ENCODE results near the gene JAKMIP3.

Gene JAKMIP3

GRCh38 chr10:132065491-132066105 lies at the start of gene JAKMIP3:
JAKMIP3 (plus strand) TSS chr10:132065946; CDS start chr10:132104809, 38,863 bp downstream.
- no peak within 1 kb of the TSS for H3K4me2 ChIP-seq (ENCODE audit: low read length)
- no peak within 1 kb of the TSS for H3K4me3 ChIP-seq (ENCODE audit: low read length)
- H3K9ac ChIP-seq (ENCODE audit: low read length): no peak within 1 kb of the TSS
- no peaks in the 10 kb centered on the region for H3K4me1 ChIP-seq (ENCODE audit: low read length)
- no peak within 1 kb of the TSS for H2AFZ ChIP-seq (ENCODE audit: low read depth, low read length)
- no peaks in the 10 kb centered on the region for H3K36me3 ChIP-seq (replicated peaks; ENCODE audit: low read depth, low read length)
- no peak for TF ChIP-seq EZH2phosphoT487 (IDR thresholded peaks at IDR 0.05; ENCODE audit: low read depth)
- TF ChIP-seq, protein P1, sequence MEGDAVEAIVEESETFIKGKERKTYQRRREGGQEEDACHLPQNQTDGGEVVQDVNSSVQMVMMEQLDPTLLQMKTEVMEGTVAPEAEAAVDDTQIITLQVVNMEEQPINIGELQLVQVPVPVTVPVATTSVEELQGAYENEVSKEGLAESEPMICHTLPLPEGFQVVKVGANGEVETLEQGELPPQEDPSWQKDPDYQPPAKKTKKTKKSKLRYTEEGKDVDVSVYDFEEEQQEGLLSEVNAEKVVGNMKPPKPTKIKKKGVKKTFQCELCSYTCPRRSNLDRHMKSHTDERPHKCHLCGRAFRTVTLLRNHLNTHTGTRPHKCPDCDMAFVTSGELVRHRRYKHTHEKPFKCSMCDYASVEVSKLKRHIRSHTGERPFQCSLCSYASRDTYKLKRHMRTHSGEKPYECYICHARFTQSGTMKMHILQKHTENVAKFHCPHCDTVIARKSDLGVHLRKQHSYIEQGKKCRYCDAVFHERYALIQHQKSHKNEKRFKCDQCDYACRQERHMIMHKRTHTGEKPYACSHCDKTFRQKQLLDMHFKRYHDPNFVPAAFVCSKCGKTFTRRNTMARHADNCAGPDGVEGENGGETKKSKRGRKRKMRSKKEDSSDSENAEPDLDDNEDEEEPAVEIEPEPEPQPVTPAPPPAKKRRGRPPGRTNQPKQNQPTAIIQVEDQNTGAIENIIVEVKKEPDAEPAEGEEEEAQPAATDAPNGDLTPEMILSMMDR (IDR thresholded peaks at IDR 0.05; ENCODE audit: low read depth, low read length): no peak
- no peaks in the 10 kb centered on the region for H4K20me1 ChIP-seq (ENCODE audit: insufficient read depth, low read length)
- H3K79me2 ChIP-seq (ENCODE audit: low read length): no peaks in the 10 kb centered on the region
- no peaks in the 10 kb centered on the region for H3K9me3 ChIP-seq (ENCODE audit: insufficient read depth, low read length)
- H3K27me3 ChIP-seq (ENCODE audit: low read depth, low read length): no peaks in the 10 kb centered on the region
- H3K27ac ChIP-seq (ENCODE audit: low read length): no peak within 1 kb of the TSS

- Histone ChIP-seq H3K4me3 (ENCODE audit: low read length) (no peak overlapping the region), H3K4me2 (ENCODE audit: low read length) (no peak overlapping the region), H3K36me3 (replicated peaks; ENCODE audit: low read depth, low read length) (no peaks in the 10 kb centered on the region), H3K4me1 (ENCODE audit: low read length) (no peaks in the 10 kb centered on the region), H2AFZ (ENCODE audit: low read depth, low read length) (no peak overlapping the region), H4K20me1 (ENCODE audit: insufficient read depth, low read length) (no peaks in the 10 kb centered on the region), H3K9me3 (ENCODE audit: insufficient read depth, low read length) (no peaks in the 10 kb centered on the region), H3K27me3 (ENCODE audit: low read depth, low read length) (no peaks in the 10 kb centered on the region), H3K27ac (ENCODE audit: low read length) (no peak overlapping the region), H3K9ac (ENCODE audit: low read length) (no peak overlapping the region), H3K79me2 (ENCODE audit: low read length) (no peaks in the 10 kb centered on the region)
- TF ChIP-seq, protein P1 (IDR thresholded peaks at IDR 0.05; ENCODE audit: low read depth, low read length): no peak
- no peak for TF ChIP-seq EZH2phosphoT487 (IDR thresholded peaks at IDR 0.05; ENCODE audit: low read depth)
Measured at GRCh38 chr10:132016514-132016913, 49.2 kb upstream of the JAKMIP3 start.

DNA sequence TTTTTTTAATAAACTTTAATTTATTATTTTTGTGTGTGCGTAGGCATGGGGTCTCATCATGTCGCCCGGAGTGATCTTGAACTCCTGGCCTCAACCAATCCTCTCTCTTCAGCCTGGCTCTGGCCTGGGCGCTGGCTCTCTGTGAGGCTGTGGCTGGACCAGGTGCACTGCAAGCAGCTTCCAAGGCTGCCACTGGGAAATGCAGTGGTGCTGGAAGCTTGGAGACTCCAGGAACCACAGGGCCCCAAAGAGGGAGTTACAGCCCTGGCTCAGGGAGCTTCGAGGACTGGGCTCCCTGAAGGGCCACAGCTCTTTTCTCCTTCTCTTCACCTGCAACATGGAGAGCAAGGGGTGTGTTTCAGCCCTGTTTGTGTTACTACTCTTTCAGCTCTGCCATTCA lies 47.3 kb upstream of the JAKMIP3 start:
- Histone ChIP-seq H3K9ac (ENCODE audit: low read length) (no peak overlapping the region), H3K4me1 (ENCODE audit: low read length) (no peaks in the 10 kb centered on the region), H3K9me3 (ENCODE audit: insufficient read depth, low read length) (no peaks in the 10 kb centered on the region), H3K27ac (ENCODE audit: low read length) (no peak overlapping the region), H2AFZ (ENCODE audit: low read depth, low read length) (no peak overlapping the region), H3K79me2 (ENCODE audit: low read length) (no peaks in the 10 kb centered on the region), H3K4me3 (ENCODE audit: low read length) (no peak overlapping the region), H3K36me3 (replicated peaks; ENCODE audit: low read depth, low read length) (no peaks in the 10 kb centered on the region), H3K4me2 (ENCODE audit: low read length) (no peak overlapping the region), H3K27me3 (ENCODE audit: low read depth, low read length) (no peaks in the 10 kb centered on the region), H4K20me1 (ENCODE audit: insufficient read depth, low read length) (no peaks in the 10 kb centered on the region)
- no peak for TF ChIP-seq EZH2phosphoT487 (IDR thresholded peaks at IDR 0.05; ENCODE audit: low read depth)
- TF ChIP-seq, protein P1 (IDR thresholded peaks at IDR 0.05; ENCODE audit: low read depth, low read length): no peak

GRCh38 chr10:132019366-132019765 lies 46.4 kb upstream of the JAKMIP3 start:
- Histone ChIP-seq H3K27me3 (ENCODE audit: low read depth, low read length) (no peaks in the 10 kb centered on the region), H3K79me2 (ENCODE audit: low read length) (no peaks in the 10 kb centered on the region), H3K36me3 (replicated peaks; ENCODE audit: low read depth, low read length) (no peaks in the 10 kb centered on the region), H3K4me3 (ENCODE audit: low read length) (no peak overlapping the region), H3K9ac (ENCODE audit: low read length) (no peak overlapping the region), H3K9me3 (ENCODE audit: insufficient read depth, low read length) (no peaks in the 10 kb centered on the region), H3K4me1 (ENCODE audit: low read length) (no peaks in the 10 kb centered on the region), H3K27ac (ENCODE audit: low read length) (no peak overlapping the region), H4K20me1 (ENCODE audit: insufficient read depth, low read length) (no peaks in the 10 kb centered on the region), H2AFZ (ENCODE audit: low read depth, low read length) (no peak overlapping the region), H3K4me2 (ENCODE audit: low read length) (no peak overlapping the region)
- TF ChIP-seq, protein P1 (IDR thresholded peaks at IDR 0.05; ENCODE audit: low read depth, low read length): no peak
- TF ChIP-seq EZH2phosphoT487 (IDR thresholded peaks at IDR 0.05; ENCODE audit: low read depth): no peak
